Measurements from ENCODE around the gene ZP2. TPM values are rescaled to one million over a fixed set of nuclear protein-coding genes. Genes with fewer than 3 reads are reported as not detected.
"Not testable (repeated sequence)": the region's sequence is repeated elsewhere in the genome, so short reads cannot be mapped to it uniquely, and the experiment has no call there.

The ZP2 gene
- total RNA-seq, 2 experiments from 2014 or later, result not detected

GRCh38 chr16:21157632-21158031 lies 53.7 kb downstream of the ZP2 start:
- ChIA-PET CTCF (interaction anchor here (0.7 to 3.4 kb wide), 2 partner anchors 38 to 144 kb away, joined by 4 to 15 read pairs; no protein-coding TSS in a partner anchor), POLR2A (interaction anchor here (0.6 kb wide), 1 partner anchor 67 kb away, joined by 3 read pairs; no protein-coding TSS in a partner anchor)

GRCh38 chr16:21156767-21157467 lies 54.5 kb downstream of the ZP2 start:
- ChIA-PET POLR2A (interaction anchor here (0.7 kb wide), 1 partner anchor 29 kb away, joined by 7 read pairs; no protein-coding TSS in a partner anchor), CTCF (interaction anchor here (0.7 to 3.4 kb wide), 2 partner anchors 39 to 145 kb away, joined by 4 to 15 read pairs; no protein-coding TSS in a partner anchor)

- POLR2A ChIA-PET, CTCF ChIA-PET: not testable (repeated sequence)
These were observed 55.4 kb downstream of the ZP2 start for GRCh38 chr16:21156011-21156410.

GRCh38 chr16:21153124-21153729 lies 58.1 kb downstream of the ZP2 start:
- CTCF ChIA-PET, POLR2A ChIA-PET: not testable (repeated sequence)

- CTCF ChIA-PET, POLR2A ChIA-PET: not testable (repeated sequence)
These were observed 59.0 kb downstream of the ZP2 start for GRCh38 chr16:21152160-21153030.

GRCh38 chr16:21150375-21151001 lies 60.9 kb downstream of the ZP2 start, which contains the start of gene DNAH3:
DNAH3 (minus strand) TSS chr16:21150846; CDS start chr16:21150319, 527 bp downstream.
- ChIA-PET POLR2A (no interaction called here), CTCF (no interaction called here)

Other genes starting within 250 kb of the ZP2 start
- under 1 TPM; 0.02 TPM for gene DNAH3, start 60.7 kb downstream of the ZP2 start, total RNA-seq
- gene LDAF1, start 52.9 kb downstream of the ZP2 start, total RNA-seq, result 1 to 10 TPM; 7.9 to 9.3 TPM
- not detected for gene ANKS4B, start 22.1 kb upstream of the ZP2 start, total RNA-seq
- not detected for gene CRYM, start 66.7 kb upstream of the ZP2 start, total RNA-seq